Prostate gland (tissue), 2 donors: Measurements from ENCODE around the gene POU5F1. TPM values are rescaled to one million over a fixed set of nuclear protein-coding genes. Genes with fewer than 3 reads are reported as not detected.
A peak's percentile ranks its signal among the peaks of the same experiment; 100 is the strongest.
"Not testable (repeated sequence)": the region's sequence is repeated elsewhere in the genome, so short reads cannot be mapped to it uniquely, and the experiment has no call there.

Experiments used
- DNase-seq: peaks from one replicate; pipeline ENCODE4 v3.0.0-alpha.2; 2019; ENCODE audit warnings: low spot score
- H3K27ac ChIP-seq, 2 donors: fragments of 200-600 bp; sonication (generic); 2 replicates each; pipeline ENCODE4 v1.5.1; 2017 to 2019
- H3K27me3 ChIP-seq: fragments of 200-600 bp; sonication (generic); replicated peaks from 2 replicates; pipeline ENCODE4 v1.5.1; 2019; ENCODE audit not compliant: insufficient read depth
- H3K36me3 ChIP-seq, 2 donors: fragments of 200-600 bp; sonication (generic); 1 replicate in 1 of 2; 2 replicates in 1 of 2; pipeline versions ENCODE4 v1.5.1 to v1.8.1; 2017 to 2019
- H3K4me1 ChIP-seq: fragments of 200-600 bp; sonication (generic); replicated peaks from 2 replicates; pipeline ENCODE4 v1.5.1; 2019
- H3K4me3 ChIP-seq, 2 donors: fragments of 200-600 bp; sonication (generic); 2 replicates each; pipeline ENCODE4 v1.5.1; 2017 to 2019
- H3K9me3 ChIP-seq: fragments of 200-600 bp; sonication (generic); 2 replicates; pipeline ENCODE4 v1.5.1; 2017
- POLR2A ChIP-seq: fragments of 450-650 bp; IDR thresholded peaks from one replicate; pipeline ENCODE4 v1.6.1; 2016; ENCODE audit warnings: antibody characterized with exemption, mild to moderate bottlenecking
- POLR2AphosphoS5 ChIP-seq: sonication (generic); formaldehyde crosslinking; IDR thresholded peaks from one replicate; pipeline ENCODE4 v1.6.1; 2017; ENCODE audit warnings: antibody characterized with exemption
- WGBS: methylation state at CpG from one replicate; pipeline ENCODE4 v1.1.5; 2018; 5-methylcytosine and 5-hydroxymethylcytosine counted together
- intact Hi-C: fragments of 100-400 bp; cut with DNase I; formaldehyde crosslinking; loops from one replicate; pipeline ENCODE4 v1.14.2; 2022
- total RNA-seq, 2 donors: library from RNA; depleted of rRNA; stranded (reverse); fragments of >200 nt; gene quantifications; one replicate each; pipeline ENCODE4 v1.1.0, GENCODE V29; 2016
- TF ChIP-seq, protein P1 (sequence below), 4 experiments: fragments of 200-600 bp in 2 of 4; fragments of 450-650 bp in 2 of 4; sonication (generic) in 2 of 4; IDR thresholded peaks; 1 replicate in 3 of 4; 2 replicates in 1 of 4; pipeline ENCODE4 v1.5.1; 2016 to 2019; ENCODE audit warnings: antibody characterized with exemption in 4 of 4, mild to moderate bottlenecking in 2 of 4, moderate library complexity in 2 of 4

POU5F1 gene
- total RNA-seq, 2 donors from 2014 or later, result 3.4 to 21.5 TPM

DNA sequence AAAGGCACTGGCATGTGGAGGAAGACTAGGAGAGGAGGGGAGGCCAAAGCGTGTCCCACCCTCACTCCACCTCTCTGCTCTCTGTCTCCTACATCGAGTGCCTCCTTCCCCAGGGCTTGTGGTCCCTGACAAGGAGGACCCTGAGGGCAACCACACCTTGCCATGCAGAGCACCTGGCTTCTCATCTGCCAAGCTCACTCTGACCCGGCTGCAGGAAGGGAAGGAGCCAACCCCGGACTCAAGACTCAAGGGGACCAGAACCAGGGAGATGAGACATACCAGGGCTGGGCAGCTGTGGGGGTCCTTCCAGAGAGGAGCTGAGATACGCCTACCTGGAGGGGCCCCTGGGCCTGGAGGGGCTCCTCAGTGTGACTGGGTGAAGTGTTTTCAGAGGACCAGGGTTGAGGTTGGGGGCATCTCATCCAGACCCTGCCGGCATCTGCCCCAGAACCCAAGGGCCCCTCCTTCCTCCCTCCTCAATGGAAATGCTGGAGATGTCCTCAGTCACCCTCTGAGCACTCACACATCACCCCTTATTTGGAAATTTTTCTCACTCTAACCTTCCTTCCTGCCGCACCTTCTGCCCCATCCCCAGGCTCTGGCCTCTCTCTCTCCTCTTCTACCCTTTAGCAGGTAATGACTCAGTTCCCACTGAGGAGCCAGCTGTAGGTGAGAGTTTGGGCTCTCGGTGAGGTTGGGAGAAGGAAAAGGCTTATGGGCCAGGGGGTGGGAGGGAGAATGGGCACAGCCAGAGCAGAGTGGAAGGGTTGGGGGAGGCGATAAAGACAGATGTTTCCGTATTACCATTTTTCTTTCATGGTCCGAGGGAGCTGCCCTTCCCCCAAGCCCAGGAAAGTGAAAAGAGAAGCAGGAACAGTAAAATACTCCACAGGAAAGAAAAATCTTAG is 32.0 kb upstream of the POU5F1 start:
- TF ChIP-seq POLR2A (no peak), POLR2AphosphoS5 (no peak)
- TF ChIP-seq, protein P1, sequence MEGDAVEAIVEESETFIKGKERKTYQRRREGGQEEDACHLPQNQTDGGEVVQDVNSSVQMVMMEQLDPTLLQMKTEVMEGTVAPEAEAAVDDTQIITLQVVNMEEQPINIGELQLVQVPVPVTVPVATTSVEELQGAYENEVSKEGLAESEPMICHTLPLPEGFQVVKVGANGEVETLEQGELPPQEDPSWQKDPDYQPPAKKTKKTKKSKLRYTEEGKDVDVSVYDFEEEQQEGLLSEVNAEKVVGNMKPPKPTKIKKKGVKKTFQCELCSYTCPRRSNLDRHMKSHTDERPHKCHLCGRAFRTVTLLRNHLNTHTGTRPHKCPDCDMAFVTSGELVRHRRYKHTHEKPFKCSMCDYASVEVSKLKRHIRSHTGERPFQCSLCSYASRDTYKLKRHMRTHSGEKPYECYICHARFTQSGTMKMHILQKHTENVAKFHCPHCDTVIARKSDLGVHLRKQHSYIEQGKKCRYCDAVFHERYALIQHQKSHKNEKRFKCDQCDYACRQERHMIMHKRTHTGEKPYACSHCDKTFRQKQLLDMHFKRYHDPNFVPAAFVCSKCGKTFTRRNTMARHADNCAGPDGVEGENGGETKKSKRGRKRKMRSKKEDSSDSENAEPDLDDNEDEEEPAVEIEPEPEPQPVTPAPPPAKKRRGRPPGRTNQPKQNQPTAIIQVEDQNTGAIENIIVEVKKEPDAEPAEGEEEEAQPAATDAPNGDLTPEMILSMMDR (IDR thresholded peaks at IDR 0.05), result no peak
- Histone ChIP-seq H3K36me3 (no peaks in the 10 kb centered on the region), H3K27me3 (no peaks in the 10 kb centered on the region), H3K27ac (peak overlapping the region; percentile 84 to 88), H3K4me3 (no peak overlapping the region), H3K9me3 (no peaks in the 10 kb centered on the region), H3K4me1 (peaks cover 6% of the 10 kb centered on the region)
- intact Hi-C loops, result no loop called here
- 62% methylated on average over 11 of the region's 11 CpGs for WGBS
- DNase-seq, result no peak

DNA sequence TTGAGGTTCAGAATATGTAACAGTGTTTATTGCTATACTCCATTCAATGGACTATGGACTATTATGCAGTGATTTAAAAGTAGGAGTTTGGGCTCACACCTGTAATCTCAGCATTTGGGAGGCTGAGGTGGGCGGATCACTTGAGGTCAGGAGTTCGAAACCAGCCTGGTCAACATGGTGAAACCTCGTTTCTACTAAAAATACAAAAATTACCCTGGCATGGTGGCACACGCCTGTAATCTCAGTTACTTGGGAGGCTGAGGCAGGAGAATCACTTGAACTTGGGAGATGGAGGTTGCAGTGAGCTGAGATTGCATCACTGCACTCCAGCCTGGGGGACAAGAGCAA is 28.6 kb upstream of the POU5F1 start:
- intact Hi-C loops, result loop anchor here (2.0 to 5.0 kb wide), 2 partner anchors 42 to 160 kb away; partner anchors contain the start of genes CCHCR1 and TCF19
- not testable (repeated sequence) for H3K27me3 ChIP-seq, DNase-seq, H3K4me1 ChIP-seq, H3K36me3 ChIP-seq, H3K27ac ChIP-seq, H3K9me3 ChIP-seq, H3K4me3 ChIP-seq
- 96% methylated on average over 4 of the region's 4 CpGs for WGBS

DNA sequence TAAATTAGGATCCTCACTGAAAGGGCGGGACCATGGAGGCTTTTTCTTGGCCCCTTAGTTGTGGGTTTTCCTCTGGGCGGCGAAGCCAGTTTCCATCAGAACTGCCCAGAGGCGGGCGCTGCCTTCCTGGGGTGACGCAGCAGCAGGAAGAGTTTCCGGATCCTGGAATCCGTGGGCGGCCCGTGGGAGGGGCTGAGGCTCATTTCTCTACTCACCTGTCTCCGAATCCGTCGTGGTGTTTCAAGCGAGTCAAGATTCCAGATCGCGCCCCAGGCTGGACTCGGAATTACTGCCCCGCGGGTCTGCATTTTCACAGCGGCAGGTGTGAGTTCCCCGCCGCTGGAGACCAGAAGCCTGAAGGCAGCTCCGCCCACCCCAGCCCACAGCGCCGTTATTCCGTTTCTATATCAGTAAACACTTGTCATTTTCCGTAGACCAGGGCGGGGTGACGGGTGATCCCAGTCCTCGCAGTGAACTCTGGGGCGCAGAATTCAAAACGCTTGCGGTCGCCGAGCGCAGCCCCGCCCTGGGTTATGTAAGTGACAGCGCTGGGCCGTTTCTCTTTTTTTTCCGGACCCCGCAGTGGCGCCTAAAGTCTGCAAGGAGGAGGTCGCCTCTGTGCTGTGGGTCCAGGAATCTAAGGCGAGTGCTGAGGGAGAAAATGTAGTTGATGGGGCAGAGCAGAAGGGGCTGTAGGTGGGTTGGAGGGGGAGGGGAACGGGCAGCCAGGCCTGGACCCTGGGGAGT is 27.2 kb upstream of the POU5F1 start:
- no peaks in the 10 kb centered on the region for H3K4me1 ChIP-seq
- H3K27ac ChIP-seq, result peak overlapping the region; percentile 94 to 95
- 0% methylated on average over 44 of the region's 45 CpGs for WGBS
- intact Hi-C loops, result loop anchor here (2.0 to 5.0 kb wide), 3 partner anchors 40 to 161 kb away; partner anchors contain the start of genes CCHCR1, HLA-C and TCF19
- H3K27me3 ChIP-seq, result no peaks in the 10 kb centered on the region
- peak overlapping the region; percentile 67 to 68 for H3K4me3 ChIP-seq
- peak; percentile 90 for DNase-seq
- H3K36me3 ChIP-seq, result no peaks in the 10 kb centered on the region
- H3K9me3 ChIP-seq, result no peaks in the 10 kb centered on the region
- TF ChIP-seq, protein P1 (IDR thresholded peaks at IDR 0.05), result peak in 1 of 4 experiments; percentile 27
- TF ChIP-seq POLR2A (peak; percentile 71), POLR2AphosphoS5 (peak; percentile 67)

DNA sequence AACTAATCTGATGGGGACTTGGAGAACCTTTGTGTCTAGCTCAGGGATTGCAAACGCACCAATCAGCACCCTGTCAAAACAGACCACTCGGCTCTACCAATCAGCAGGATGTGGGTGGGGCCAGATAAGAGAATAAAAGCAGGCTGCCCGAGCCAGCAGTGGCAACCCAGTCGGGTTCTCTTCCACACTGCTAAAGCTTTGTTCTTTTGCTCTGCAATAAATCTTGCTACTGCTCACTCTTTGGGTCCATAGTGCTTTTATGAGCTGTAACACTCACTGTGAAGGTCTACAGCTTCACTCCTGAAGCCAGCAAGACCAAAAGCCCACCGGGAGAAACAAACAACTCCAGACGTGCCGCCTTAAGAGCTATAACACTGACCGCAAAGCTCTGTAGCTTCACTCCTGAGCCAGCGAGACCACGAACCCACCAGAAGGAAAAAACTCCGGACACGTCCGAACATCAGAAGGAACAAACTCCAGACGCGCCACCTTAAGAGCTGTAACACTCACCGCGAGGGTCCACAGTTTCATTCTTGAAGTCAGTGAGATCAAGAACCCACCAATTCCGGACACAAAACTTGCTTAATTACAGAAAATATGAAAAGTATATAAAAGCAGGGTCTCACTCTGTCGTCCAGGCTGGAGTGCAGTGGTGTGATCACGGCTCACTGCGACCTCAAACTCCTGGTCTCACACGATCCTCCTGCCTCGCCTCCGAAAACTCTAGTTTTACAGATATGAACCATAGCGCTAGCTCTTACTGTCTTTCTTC is 26.0 kb upstream of the POU5F1 start:
- H3K27me3 ChIP-seq, H3K4me1 ChIP-seq, DNase-seq, H3K4me3 ChIP-seq, H3K36me3 ChIP-seq, H3K9me3 ChIP-seq: not testable (repeated sequence)
- 50% methylated on average over 25 of the region's 25 CpGs for WGBS
- peak overlapping the region; percentile 94 to 95 for H3K27ac ChIP-seq
- intact Hi-C loops, result loop anchor here (1.0 to 5.0 kb wide), 3 partner anchors 39 to 171 kb away; partner anchors contain the start of genes CCHCR1, HLA-C and TCF19

DNA sequence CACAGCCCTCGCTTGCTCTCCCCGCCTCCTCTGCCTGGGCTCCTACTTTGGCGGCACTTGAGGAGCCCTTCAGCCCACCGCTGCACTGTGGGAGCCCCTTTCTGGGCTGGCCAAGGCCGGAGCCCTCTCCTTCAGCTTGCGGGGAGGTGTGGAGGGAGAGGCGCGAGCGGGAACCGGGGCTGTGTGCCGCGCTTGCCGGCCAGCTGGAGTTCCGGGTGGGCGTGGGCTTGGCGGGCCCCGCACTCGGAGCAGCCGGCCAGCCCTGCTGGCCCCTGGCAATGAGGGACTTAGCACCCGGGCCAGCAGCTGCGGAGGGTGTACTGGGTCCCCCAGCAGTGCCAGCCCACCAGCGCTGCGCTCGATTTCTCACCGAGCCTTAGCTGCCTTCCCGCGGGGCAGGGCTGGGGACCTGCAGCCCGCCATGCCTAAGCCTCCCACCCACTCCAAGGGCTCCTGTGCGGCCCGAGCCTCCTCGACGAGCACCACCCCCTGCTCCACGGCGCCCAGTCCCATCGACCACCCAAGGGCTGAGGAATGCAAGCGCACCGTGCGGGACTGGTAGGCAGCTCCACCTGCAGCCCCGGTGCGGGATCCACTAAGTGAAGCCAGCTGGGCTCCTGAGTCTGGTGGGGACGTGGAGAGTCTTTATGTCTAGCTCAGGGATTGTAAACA is 25.0 kb upstream of the POU5F1 start:
- H3K36me3 ChIP-seq, H3K9me3 ChIP-seq, DNase-seq, H3K4me3 ChIP-seq, H3K27ac ChIP-seq, H3K4me1 ChIP-seq, H3K27me3 ChIP-seq: not testable (repeated sequence)
- 96% methylated on average over 40 of the region's 41 CpGs for WGBS
- intact Hi-C loops, result loop anchor here (5.0 kb wide), 1 partner anchor 38 kb away; the partner anchor contains the start of genes CCHCR1 and TCF19
